HG02943 (cell line): ENCODE measurements around the gene SLC20A1.
"Not testable (repeated sequence)": the region's sequence is repeated elsewhere in the genome, so short reads cannot be mapped to it uniquely, and the experiment has no call there.

Experiments used
- ATAC-seq: cut with Tn5 transposase; IDR thresholded peaks from one replicate; pipeline ENCODE4 v1.9.1; 2021; ENCODE audit warnings: mild to moderate bottlenecking, low read depth, moderate library complexity; ENCODE audit not compliant: unreplicated experiment

Gene SLC20A1

DNA sequence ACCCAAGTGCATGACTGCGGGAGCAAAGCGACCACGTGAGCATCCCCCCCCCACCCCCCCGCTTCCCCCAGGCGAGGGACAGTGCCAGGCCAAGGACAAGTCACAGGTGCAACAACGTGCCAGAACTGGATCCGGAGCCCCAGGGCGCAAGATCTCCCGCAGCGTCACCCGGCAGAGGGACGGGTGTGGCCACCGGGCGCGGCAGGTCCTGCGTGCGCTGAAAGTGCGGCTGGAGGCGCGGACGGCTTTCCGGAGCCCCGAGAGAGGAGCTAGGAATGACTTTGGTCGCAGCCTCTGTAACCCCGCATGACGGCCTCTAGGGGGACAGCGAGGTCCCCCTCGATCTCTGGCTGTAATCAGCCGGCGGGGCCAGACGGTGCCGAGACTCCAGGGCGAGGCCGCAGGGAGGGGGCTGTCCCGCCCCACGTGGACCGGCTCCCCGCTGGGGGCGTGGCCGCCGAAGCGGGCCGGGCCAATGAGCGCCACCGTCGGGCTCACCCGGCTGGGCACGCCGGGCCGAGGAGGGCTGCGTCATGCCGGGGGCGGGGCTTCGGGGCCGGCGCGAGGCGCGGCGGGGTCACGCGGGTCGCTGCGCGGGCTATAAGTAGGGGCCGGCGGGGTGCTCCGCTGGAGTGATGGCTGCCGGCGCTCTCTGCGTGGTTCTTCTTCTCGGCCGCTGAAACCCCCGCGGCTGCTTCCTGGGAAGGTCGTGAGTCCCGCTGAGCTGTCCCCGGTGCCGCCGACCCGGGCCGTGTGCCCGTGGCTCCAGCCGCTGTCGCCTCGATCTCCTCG lies at the start of gene SLC20A1:
TSS of gene SLC20A1 (plus strand) at position 630 of the 792 bp plus-strand sequence. CDS start 890 bp downstream, outside the sequence.
- peak; percentile 85 for ATAC-seq

DNA sequence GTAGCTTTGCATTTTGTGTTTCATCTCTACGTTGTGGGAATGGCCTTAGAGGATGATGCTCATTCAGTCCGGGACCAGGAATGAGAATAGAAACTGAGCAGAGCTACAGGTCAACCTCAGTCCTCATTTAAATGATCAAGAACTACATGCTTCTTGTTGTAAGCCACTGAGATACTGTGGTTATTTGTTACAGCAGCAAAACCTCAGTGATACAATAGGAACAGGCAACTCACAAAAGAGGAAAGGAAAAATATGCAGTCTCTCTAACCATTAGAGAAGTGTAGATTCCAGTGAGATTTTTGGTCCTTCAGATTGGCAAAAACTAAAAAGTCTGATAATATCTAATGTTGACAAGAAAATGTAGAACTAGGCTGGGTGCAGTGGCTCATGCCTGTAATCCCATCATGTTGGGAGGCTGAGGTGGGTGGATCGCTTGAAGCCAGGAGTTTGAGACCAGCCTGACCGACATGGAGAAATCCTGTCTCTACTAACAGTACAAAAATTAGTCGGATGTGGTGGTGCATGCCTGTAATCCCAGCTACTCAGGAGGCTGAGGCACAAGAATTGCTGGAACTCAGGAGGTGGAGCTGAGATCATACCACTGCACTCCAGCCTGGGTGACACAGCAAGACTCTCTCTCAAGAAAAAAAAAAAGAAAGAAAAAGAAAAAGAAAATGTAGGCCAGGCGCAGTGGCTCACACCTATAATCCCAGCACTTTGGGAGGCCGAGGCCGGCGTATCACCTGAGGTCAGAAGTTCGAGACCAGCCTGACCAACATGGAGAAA lies 48.0 kb upstream of the SLC20A1 start:
- ATAC-seq: no peak

GRCh38 chr2:112600634-112601033 lies 45.1 kb upstream of the SLC20A1 start:
- no peak for ATAC-seq

DNA sequence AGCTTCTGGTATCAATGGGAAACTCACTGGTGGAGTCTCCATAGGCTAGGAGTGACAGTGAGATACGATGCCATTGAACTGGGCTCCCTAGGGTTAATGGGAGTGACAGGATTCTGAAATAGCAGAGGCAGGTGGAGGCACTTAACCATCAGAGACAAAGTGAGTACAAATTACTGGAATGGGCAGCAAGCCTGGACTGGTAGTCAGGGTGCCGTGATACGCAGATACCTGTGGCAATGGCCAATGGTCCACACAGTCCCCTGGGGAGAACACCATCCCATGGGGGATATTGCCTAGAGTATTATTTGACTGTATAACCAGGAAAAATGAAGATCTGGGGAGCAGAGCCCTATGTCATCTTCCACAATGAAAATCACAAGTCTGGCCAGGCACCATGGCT lies 44.0 kb upstream of the SLC20A1 start:
- ATAC-seq: no peak

GRCh38 chr2:112602917-112603316 lies 42.8 kb upstream of the SLC20A1 start:
- no peak for ATAC-seq

GRCh38 chr2:112603731-112604130 lies 42.0 kb upstream of the SLC20A1 start:
- ATAC-seq: no peak

DNA sequence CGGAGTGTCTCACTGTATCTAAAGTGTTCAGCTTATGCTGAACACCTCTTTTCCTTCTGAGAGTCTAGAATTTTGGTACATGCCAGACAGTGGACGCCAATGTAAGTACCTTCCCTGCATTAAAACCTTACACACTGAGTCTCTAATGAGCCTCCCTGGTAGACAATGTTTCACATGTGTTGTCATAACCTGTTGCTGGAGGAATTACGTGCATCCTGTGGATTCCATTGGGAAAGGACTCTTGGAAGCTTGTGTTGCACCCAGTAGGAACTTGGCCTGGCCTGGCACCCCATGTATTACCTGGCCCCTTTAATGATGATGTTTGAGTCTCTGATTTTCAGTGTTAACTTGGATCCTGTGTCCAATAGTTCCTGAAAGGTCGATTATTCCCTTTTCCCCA lies 40.8 kb upstream of the SLC20A1 start:
- no peak for ATAC-seq

DNA sequence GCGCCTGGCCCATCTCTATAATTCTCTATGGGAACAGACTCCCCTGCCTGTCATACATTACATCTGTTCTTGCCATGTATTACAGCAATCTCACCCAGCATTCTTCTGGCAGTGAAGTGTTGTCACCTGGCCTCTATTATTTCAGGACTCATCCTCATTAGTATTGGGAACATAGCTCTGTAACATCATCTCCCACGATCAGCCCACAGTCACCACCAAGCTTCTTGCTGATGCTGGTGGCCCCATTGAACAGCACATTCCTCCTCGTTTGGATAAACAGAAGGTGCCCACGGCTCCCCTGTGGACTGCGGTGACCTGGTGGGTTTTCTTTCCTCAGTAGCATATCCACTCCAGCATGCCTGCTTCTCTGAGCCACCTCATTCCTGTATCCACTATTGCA lies 39.8 kb upstream of the SLC20A1 start:
- ATAC-seq: no peak

DNA sequence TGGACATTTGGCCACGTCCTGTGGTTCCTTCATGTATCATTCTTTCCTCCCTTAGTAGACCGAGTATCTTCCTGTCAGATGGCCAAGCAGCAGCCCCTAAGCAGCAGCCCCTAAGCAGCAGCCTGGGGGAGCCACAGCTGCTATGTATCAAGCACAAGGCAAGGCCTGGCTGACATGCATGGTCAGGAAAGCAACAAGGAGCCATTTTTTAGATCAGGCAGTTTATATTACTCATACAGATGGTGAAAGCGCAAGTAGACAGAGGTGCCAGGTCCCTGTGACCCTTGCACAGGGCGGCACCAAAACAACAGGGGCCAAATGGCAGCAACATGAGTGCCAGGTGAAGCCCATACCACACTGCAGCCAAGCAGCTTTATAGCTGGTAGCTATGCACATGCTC lies 39.2 kb upstream of the SLC20A1 start:
- ATAC-seq: no peak

GRCh38 chr2:112607680-112608438 lies 37.9 kb upstream of the SLC20A1 start:
- ATAC-seq: no peak

GRCh38 chr2:112609320-112609719 lies 36.4 kb upstream of the SLC20A1 start:
- ATAC-seq: not testable (repeated sequence)

- ATAC-seq: not testable (repeated sequence)
Measured at GRCh38 chr2:112612283-112612682, 33.5 kb upstream of the SLC20A1 start.

- ATAC-seq: no peak
Measured at GRCh38 chr2:112614201-112614840, 31.4 kb upstream of the SLC20A1 start.

DNA sequence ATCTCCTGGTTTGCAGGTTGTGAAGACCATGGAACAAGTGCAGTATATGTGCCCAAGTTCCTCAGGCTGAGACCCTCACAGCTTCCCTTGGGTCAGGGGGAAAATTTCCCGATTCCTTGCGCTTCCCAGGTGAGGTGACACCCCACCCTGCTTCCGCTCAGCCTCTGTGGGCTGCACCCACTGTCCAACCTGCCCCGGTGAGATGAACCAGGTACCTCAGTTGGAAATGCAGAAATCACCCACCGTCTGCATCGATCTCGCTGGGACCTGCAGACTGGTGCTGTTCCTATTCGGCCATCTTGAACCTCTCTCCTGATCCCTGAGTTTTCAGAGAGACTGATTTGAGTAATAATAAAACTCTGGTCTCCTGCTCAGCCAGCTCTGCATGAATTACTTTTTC lies 30.7 kb upstream of the SLC20A1 start:
- ATAC-seq: no peak

GRCh38 chr2:112615798-112616197 lies 29.9 kb upstream of the SLC20A1 start:
- ATAC-seq: not testable (repeated sequence)

DNA sequence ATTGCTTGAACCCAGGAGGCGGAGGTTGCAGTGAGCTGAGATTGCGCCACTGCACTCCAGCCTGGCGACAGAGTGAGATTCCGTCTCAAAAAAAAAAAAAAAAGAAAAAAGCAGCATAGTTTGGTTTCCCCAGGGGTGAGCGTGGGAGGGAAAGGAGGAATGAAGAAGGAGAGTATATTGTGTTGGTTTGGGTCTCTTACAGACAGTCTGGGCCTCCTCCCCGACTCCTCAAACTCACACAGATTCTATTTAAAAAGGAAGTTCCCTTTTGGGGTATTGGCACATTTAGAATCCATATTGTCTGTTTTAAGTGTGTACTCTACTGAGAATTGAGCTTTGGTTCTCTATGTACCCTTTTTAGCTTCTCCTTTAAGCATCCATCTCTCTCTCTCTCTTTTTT lies 27.4 kb upstream of the SLC20A1 start:
- no peak for ATAC-seq

DNA sequence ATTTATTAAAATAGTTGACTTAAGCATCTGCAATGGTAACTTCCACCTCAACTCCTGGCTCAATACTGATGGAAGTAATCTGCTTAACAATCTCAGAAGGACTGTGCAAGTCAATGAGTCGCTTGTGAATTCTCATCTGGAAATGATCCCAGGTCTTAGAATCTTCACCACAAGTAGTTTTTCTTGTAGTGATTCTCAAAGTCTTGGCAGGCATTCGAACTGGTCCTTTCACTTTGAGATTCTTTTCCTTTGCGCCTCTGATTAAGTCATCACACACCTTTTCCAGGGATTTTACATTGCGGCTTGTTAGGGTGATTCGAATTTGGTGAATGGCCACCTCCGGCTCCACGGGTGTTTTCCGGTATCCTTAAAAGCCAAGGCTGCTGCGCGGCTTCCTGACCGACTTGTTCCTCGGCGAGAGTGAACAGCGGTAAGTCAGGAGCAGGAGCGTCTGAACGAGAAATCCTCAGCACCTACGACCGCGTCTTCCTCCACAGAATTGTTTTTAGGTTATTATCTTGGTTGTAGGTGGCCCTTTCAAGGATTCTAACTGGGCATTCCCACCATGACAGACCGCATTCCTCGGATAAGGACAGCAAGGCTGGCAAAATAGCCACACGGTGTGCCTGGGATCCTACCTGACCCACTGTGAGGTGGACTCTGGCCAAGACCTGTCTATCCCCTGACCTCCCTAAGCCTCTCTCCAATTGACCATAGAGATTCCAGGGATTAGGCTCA lies 23.8 kb upstream of the SLC20A1 start:
- ATAC-seq: no peak

GRCh38 chr2:112622528-112622849 lies 23.2 kb upstream of the SLC20A1 start:
- ATAC-seq: no peak

GRCh38 chr2:112623913-112624777 lies 21.6 kb upstream of the SLC20A1 start:
- no peak for ATAC-seq
